OCI-LY3 (cell line): ENCODE results near the gene MED17.

Experiments used
- H2AFZ ChIP-seq: fragments of 200-600, 300-600 bp; shearing (Covaris generic); 2 replicates; pipeline ENCODE4 v1.6.0; 2014; ENCODE audit warnings: antibody characterized with exemption, low read depth, low read length
- H3K27ac ChIP-seq: fragments of 200-600, 300-600 bp; sonication (generic); 2 replicates; pipeline ENCODE4 v1.5.1; 2014; ENCODE audit warnings: mild to moderate bottlenecking, low read length, moderate library complexity, mixed read lengths
- H3K27me3 ChIP-seq: fragments of 200-600, 300-600 bp; sonication (generic); 2 replicates; pipeline ENCODE4 v1.6.1; 2014; ENCODE audit warnings: low read depth, low read length, mixed read lengths
- H3K36me3 ChIP-seq: fragments of 200-600, 300-600 bp; sonication (generic); replicated peaks from 2 replicates; pipeline ENCODE3; 2014; ENCODE audit warnings: low read depth, low read length, mixed read lengths
- H3K4me1 ChIP-seq: fragments of 300-600, 200-600 bp; sonication (generic); 2 replicates; pipeline ENCODE4 v1.6.1; 2014; ENCODE audit warnings: low read length, mixed read lengths
- H3K4me2 ChIP-seq: fragments of 200-600, 300-600 bp; sonication (generic); 2 replicates; pipeline ENCODE4 v1.6.1; 2014; ENCODE audit warnings: low read length, mixed read lengths
- H3K4me3 ChIP-seq: fragments of 300-600, 200-600 bp; sonication (generic); 2 replicates; pipeline ENCODE4 v1.5.1; 2014; ENCODE audit warnings: antibody characterized with exemption, mild to moderate bottlenecking, low read length, moderate library complexity
- H3K79me2 ChIP-seq: fragments of 300-600, 200-600 bp; shearing (Covaris generic); 2 replicates; pipeline ENCODE4 v1.6.1; 2014; ENCODE audit warnings: mild to moderate bottlenecking, low read length, mixed read lengths
- H3K9ac ChIP-seq: fragments of 300-600, 200-600 bp; shearing (Covaris generic); 2 replicates; pipeline ENCODE4 v1.6.0; 2014; ENCODE audit warnings: mild to moderate bottlenecking, low read length, moderate library complexity
- H3K9me3 ChIP-seq: fragments of 200-600, 300-600 bp; shearing (Covaris generic); 2 replicates; pipeline ENCODE4 v1.6.1; 2014; ENCODE audit warnings: low read length, mixed read lengths; ENCODE audit not compliant: insufficient read depth
- H4K20me1 ChIP-seq: fragments of 200-600, 300-600 bp; sonication (generic); 2 replicates; pipeline ENCODE4 v1.6.1; 2016; ENCODE audit warnings: low read length, mixed read lengths; ENCODE audit not compliant: insufficient read depth
- EZH2phosphoT487 ChIP-seq: fragments of 200-600 bp; shearing (Covaris generic); IDR thresholded peaks from 2 replicates; pipeline ENCODE4 v1.6.1; 2018; ENCODE audit warnings: antibody characterized with exemption, mixed run types, low read depth
- TF ChIP-seq, protein P1 (sequence below): fragments of 200-600, 300-600 bp; sonication (generic); IDR thresholded peaks from 2 replicates; pipeline ENCODE4 v1.5.1; 2014; ENCODE audit warnings: antibody characterized with exemption, low read length, low read depth

MED17 gene

DNA sequence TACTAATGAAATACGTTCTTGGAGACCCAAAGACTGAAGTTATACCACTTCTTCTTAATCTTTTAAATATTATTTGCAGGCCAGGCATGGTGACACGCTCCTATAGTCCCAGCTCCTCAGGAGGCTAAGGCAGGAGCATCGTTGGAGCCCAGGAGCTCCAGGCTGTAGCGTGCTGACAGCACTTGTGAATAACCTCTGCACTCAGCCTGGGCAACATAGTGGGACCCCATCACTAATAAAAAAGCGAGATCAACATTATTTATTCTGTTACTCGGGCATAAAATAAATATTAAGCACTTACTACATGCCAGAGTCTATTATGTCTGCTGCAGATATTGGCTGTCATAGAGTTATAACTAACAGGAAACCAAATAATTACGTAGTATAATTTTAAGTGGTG is 720 bp upstream of the MED17 start:
- H3K9me3 ChIP-seq = no peaks in the 10 kb centered on the region
- peak overlapping the region; percentile 83 for H3K4me3 ChIP-seq
- H3K36me3 ChIP-seq = peaks cover 13% of the 10 kb centered on the region
- peak overlapping the region; percentile 91 for H3K9ac ChIP-seq
- H3K79me2 ChIP-seq = peaks cover 50% of the 10 kb centered on the region
- peaks cover 20% of the 10 kb centered on the region for H3K4me1 ChIP-seq
- H3K4me2 ChIP-seq = peak overlapping the region; percentile 63
- H3K27ac ChIP-seq = no peak overlapping the region
- TF ChIP-seq, protein P1, sequence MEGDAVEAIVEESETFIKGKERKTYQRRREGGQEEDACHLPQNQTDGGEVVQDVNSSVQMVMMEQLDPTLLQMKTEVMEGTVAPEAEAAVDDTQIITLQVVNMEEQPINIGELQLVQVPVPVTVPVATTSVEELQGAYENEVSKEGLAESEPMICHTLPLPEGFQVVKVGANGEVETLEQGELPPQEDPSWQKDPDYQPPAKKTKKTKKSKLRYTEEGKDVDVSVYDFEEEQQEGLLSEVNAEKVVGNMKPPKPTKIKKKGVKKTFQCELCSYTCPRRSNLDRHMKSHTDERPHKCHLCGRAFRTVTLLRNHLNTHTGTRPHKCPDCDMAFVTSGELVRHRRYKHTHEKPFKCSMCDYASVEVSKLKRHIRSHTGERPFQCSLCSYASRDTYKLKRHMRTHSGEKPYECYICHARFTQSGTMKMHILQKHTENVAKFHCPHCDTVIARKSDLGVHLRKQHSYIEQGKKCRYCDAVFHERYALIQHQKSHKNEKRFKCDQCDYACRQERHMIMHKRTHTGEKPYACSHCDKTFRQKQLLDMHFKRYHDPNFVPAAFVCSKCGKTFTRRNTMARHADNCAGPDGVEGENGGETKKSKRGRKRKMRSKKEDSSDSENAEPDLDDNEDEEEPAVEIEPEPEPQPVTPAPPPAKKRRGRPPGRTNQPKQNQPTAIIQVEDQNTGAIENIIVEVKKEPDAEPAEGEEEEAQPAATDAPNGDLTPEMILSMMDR = no peak
- no peak for TF ChIP-seq EZH2phosphoT487
- peaks cover 23% of the 10 kb centered on the region for H4K20me1 ChIP-seq
- no peaks in the 10 kb centered on the region for H3K27me3 ChIP-seq
- H2AFZ ChIP-seq = peak overlapping the region; percentile 73

DNA sequence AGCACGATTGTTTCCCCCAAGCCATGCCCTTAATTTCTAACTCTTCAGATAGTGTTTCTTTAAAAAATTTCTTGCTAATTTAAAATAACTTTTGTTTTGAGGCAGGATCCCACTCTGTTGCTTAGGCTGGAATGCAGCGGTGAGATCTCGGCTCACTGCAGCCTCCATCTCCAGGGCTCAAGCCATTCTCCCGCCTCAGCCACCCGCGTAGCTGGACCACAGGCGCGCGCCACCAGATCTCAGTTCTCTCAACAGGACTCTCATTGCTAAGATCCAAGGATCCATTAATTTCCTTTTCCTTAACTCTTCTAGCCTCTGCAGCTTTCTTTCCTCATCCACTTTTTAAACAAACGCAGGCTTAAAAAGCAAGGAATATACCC is 327 bp upstream of the MED17 start:
- H3K79me2 ChIP-seq = peaks cover 54% of the 10 kb centered on the region
- peaks cover 25% of the 10 kb centered on the region for H4K20me1 ChIP-seq
- H2AFZ ChIP-seq = peak overlapping the region; percentile 73
- peak overlapping the region; percentile 83 for H3K4me3 ChIP-seq
- no peaks in the 10 kb centered on the region for H3K27me3 ChIP-seq
- peaks cover 14% of the 10 kb centered on the region for H3K36me3 ChIP-seq
- H3K9me3 ChIP-seq = no peaks in the 10 kb centered on the region
- H3K9ac ChIP-seq = peak overlapping the region; percentile 91
- TF ChIP-seq, protein P1 = no peak
- TF ChIP-seq EZH2phosphoT487 = no peak
- H3K4me2 ChIP-seq = peak overlapping the region; percentile 63
- peak overlapping the region; percentile 15 for H3K27ac ChIP-seq
- H3K4me1 ChIP-seq = peaks cover 20% of the 10 kb centered on the region

DNA sequence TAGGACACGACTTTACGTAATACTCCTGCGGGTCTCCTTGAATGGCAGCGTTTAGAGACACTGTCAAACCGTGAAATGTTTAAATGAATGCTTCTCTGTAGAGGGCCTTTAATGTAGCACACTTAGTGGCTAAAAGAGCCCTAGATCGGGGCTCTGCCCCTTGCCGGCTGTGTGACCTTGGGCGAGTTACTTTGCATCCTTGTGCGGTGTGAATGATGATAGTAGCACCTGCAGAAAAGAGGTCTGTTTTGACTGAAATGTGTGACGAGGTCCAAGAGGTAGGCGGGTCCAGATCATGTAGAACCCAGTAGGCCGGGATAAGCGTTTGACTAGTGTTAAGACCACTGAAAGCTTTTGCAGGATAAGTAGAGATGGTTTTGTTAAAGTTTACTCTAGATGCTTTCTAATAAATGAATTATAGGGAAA is 866 bp downstream of the MED17 start:
- peaks cover 25% of the 10 kb centered on the region for H3K36me3 ChIP-seq
- peaks cover 20% of the 10 kb centered on the region for H3K4me1 ChIP-seq
- H3K27ac ChIP-seq = peak overlapping the region; percentile 72
- H3K27me3 ChIP-seq = no peaks in the 10 kb centered on the region
- peaks cover 66% of the 10 kb centered on the region for H3K79me2 ChIP-seq
- peaks cover 27% of the 10 kb centered on the region for H4K20me1 ChIP-seq
- no peaks in the 10 kb centered on the region for H3K9me3 ChIP-seq
- TF ChIP-seq EZH2phosphoT487 = no peak
- TF ChIP-seq, protein P1 = 0 out of 2 replicates have a peak, but pooled peaks have one; percentile 1
- H3K9ac ChIP-seq = peak overlapping the region; percentile 91
- H2AFZ ChIP-seq = no peak overlapping the region
- peak overlapping the region; percentile 83 for H3K4me3 ChIP-seq
- H3K4me2 ChIP-seq = peak overlapping the region; percentile 89

DNA sequence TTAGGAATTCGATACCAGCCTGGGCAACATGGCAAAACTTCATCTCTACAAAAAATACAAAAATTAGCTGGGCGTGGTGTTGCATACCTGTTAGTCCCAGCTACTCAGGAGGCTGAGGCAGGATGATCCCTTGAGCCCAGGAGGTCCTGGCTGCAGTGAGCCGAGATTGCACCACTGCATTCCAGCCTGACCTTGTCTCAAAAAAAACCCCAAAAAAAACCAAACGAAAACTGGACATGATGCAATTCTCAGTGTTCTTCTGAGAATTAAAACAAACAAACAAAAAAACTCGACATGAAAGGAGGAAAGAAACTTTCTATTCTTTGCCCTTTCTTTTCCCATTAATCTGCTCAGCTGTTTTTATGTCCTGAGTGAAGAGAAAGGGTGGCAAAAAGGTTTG is 7.4 kb downstream of the MED17 start:
- Histone ChIP-seq H4K20me1 (peaks cover 9% of the 10 kb centered on the region), H3K9me3 (no peaks in the 10 kb centered on the region), H3K36me3 (peaks cover 75% of the 10 kb centered on the region), H3K9ac (no peak overlapping the region), H3K27me3 (no peaks in the 10 kb centered on the region), H3K4me2 (no peak overlapping the region), H3K27ac (no peak overlapping the region), H3K4me3 (no peak overlapping the region), H3K4me1 (peaks cover 4% of the 10 kb centered on the region; the same call in 1 of the 2 replicates), H2AFZ (no peak overlapping the region), H3K79me2 (peaks cover 52% of the 10 kb centered on the region)
- TF ChIP-seq, protein P1 = no peak
- no peak for TF ChIP-seq EZH2phosphoT487
